Prostate gland (tissue), 2 donors: ENCODE results near the gene LRP11. TPM values are rescaled to one million over a fixed set of nuclear protein-coding genes. Genes with fewer than 3 reads are reported as not detected.

Experiments used
- DNase-seq: peaks from one replicate; pipeline ENCODE4 v3.0.0-alpha.2; 2019; ENCODE audit warnings: low spot score
- H3K27ac ChIP-seq, 2 donors: fragments of 200-600 bp; sonication (generic); 2 replicates each; pipeline ENCODE4 v1.5.1; 2017 to 2019
- H3K27me3 ChIP-seq: fragments of 200-600 bp; sonication (generic); replicated peaks from 2 replicates; pipeline ENCODE4 v1.5.1; 2019; ENCODE audit not compliant: insufficient read depth
- H3K36me3 ChIP-seq, 2 donors: fragments of 200-600 bp; sonication (generic); 1 replicate in 1 of 2; 2 replicates in 1 of 2; pipeline versions ENCODE4 v1.5.1 to v1.8.1; 2017 to 2019
- H3K4me1 ChIP-seq: fragments of 200-600 bp; sonication (generic); replicated peaks from 2 replicates; pipeline ENCODE4 v1.5.1; 2019
- H3K4me3 ChIP-seq, 2 donors: fragments of 200-600 bp; sonication (generic); 2 replicates each; pipeline ENCODE4 v1.5.1; 2017 to 2019
- H3K9me3 ChIP-seq: fragments of 200-600 bp; sonication (generic); 2 replicates; pipeline ENCODE4 v1.5.1; 2017
- CTCF ChIP-seq, 4 experiments: fragments of 200-600 bp in 2 of 4; fragments of 450-650 bp in 2 of 4; sonication (generic) in 2 of 4; IDR thresholded peaks; 1 replicate in 3 of 4; 2 replicates in 1 of 4; pipeline ENCODE4 v1.5.1; 2016 to 2019; ENCODE audit warnings: antibody characterized with exemption in 4 of 4, mild to moderate bottlenecking in 2 of 4, moderate library complexity in 2 of 4
- POLR2A ChIP-seq: fragments of 450-650 bp; IDR thresholded peaks from one replicate; pipeline ENCODE4 v1.6.1; 2016; ENCODE audit warnings: antibody characterized with exemption, mild to moderate bottlenecking
- POLR2AphosphoS5 ChIP-seq: sonication (generic); formaldehyde crosslinking; IDR thresholded peaks from one replicate; pipeline ENCODE4 v1.6.1; 2017; ENCODE audit warnings: antibody characterized with exemption
- WGBS: methylation state at CpG from one replicate; pipeline ENCODE4 v1.1.5; 2018; 5-methylcytosine and 5-hydroxymethylcytosine counted together
- intact Hi-C: fragments of 100-400 bp; cut with DNase I; formaldehyde crosslinking; loops from one replicate; pipeline ENCODE4 v1.14.2; 2022
- total RNA-seq, 2 donors: library from RNA; depleted of rRNA; stranded (reverse); fragments of >200 nt; gene quantifications; one replicate each; pipeline ENCODE4 v1.1.0, GENCODE V29; 2016

LRP11 gene
- total RNA-seq, 2 donors from 2014 or later = 52.7 to 76.3 TPM

- H3K27me3 ChIP-seq = no peaks in the 10 kb centered on the region
- DNase-seq = no peak
- H3K4me3 ChIP-seq = no peak overlapping the region
- intact Hi-C loops = no loop called here
- no peaks in the 10 kb centered on the region for H3K36me3 ChIP-seq
- TF ChIP-seq POLR2A (no peak), CTCF (IDR thresholded peaks at IDR 0.05) (no peak), POLR2AphosphoS5 (no peak)
- no peaks in the 10 kb centered on the region for H3K9me3 ChIP-seq
- no peak overlapping the region for H3K27ac ChIP-seq
- 94% methylated on average over 3 of the region's 3 CpGs for WGBS
- no peaks in the 10 kb centered on the region for H3K4me1 ChIP-seq
These were observed 80.6 kb downstream of the LRP11 start for GRCh38 chr6:149783551-149783950.

- no peaks in the 10 kb centered on the region for H3K36me3 ChIP-seq
- no peaks in the 10 kb centered on the region for H3K4me1 ChIP-seq
- no peak overlapping the region for H3K4me3 ChIP-seq
- H3K27ac ChIP-seq = no peak overlapping the region
- TF ChIP-seq POLR2A (no peak), POLR2AphosphoS5 (no peak)
- WGBS = 92% methylated on average over 2 of the region's 2 CpGs
- intact Hi-C loops = no loop called here
- H3K27me3 ChIP-seq = no peaks in the 10 kb centered on the region
- DNase-seq = no peak
- no peaks in the 10 kb centered on the region for H3K9me3 ChIP-seq
These were observed 81.8 kb downstream of the LRP11 start for GRCh38 chr6:149782337-149782736.

GRCh38 chr6:149781715-149782114, 82.4 kb downstream of the LRP11 start:
- no peaks in the 10 kb centered on the region for H3K36me3 ChIP-seq
- intact Hi-C loops = no loop called here
- TF ChIP-seq POLR2A = no peak
- TF ChIP-seq CTCF (IDR thresholded peaks at IDR 0.05) = no peak
- no peak for TF ChIP-seq POLR2AphosphoS5
- H3K4me3 ChIP-seq = no peak overlapping the region
- H3K4me1 ChIP-seq = no peaks in the 10 kb centered on the region
- no peak overlapping the region for H3K27ac ChIP-seq
- DNase-seq = no peak
- H3K27me3 ChIP-seq = no peaks in the 10 kb centered on the region
- no peaks in the 10 kb centered on the region for H3K9me3 ChIP-seq

- TF ChIP-seq CTCF (IDR thresholded peaks at IDR 0.05) (no peak), POLR2A (no peak), POLR2AphosphoS5 (no peak)
- H3K36me3 ChIP-seq = peaks cover 0 to 3% of the 10 kb centered on the region in 2 donors
- intact Hi-C loops = no loop called here
- 44% methylated on average over 2 of the region's 2 CpGs for WGBS
- H3K27me3 ChIP-seq = no peaks in the 10 kb centered on the region
- H3K4me1 ChIP-seq = no peaks in the 10 kb centered on the region
- H3K4me3 ChIP-seq = no peak overlapping the region
- peak overlapping the region in 1 of 2 donors; percentile 12 for H3K27ac ChIP-seq
- no peaks in the 10 kb centered on the region for H3K9me3 ChIP-seq
- DNase-seq = no peak
These were observed 84.6 kb downstream of the LRP11 start for GRCh38 chr6:149779644-149779963.

GRCh38 chr6:149777624-149778023, 86.5 kb downstream of the LRP11 start:
- 100% methylated on average over 1 of the region's 1 CpG for whole genome bisulfite sequencing
- H3K27ac ChIP-seq = no peak overlapping the region
- intact Hi-C loops = no loop called here
- DNase-seq = no peak
- no peaks in the 10 kb centered on the region for H3K9me3 ChIP-seq
- no peak for TF ChIP-seq POLR2AphosphoS5
- TF ChIP-seq CTCF (IDR thresholded peaks at IDR 0.05) = no peak
- no peak for TF ChIP-seq POLR2A
- no peaks in the 10 kb centered on the region for H3K27me3 ChIP-seq
- H3K4me1 ChIP-seq = no peaks in the 10 kb centered on the region
- no peak overlapping the region for H3K4me3 ChIP-seq
- peaks cover 0 to 3% of the 10 kb centered on the region in 2 donors for H3K36me3 ChIP-seq

- Histone ChIP-seq H3K9me3 (no peaks in the 10 kb centered on the region), H3K36me3 (peaks cover 3% of the 10 kb centered on the region in 2 donors), H3K4me3 (no peak overlapping the region), H3K27me3 (no peaks in the 10 kb centered on the region), H3K4me1 (no peaks in the 10 kb centered on the region), H3K27ac (no peak overlapping the region)
- DNase-seq = no peak
- TF ChIP-seq CTCF (IDR thresholded peaks at IDR 0.05) (no peak), POLR2AphosphoS5 (no peak), POLR2A (no peak)
- intact Hi-C loops = no loop called here
- 87% methylated on average over 6 of the region's 6 CpGs for WGBS
These were observed 92.2 kb downstream of the LRP11 start for GRCh38 chr6:149771925-149772324.
